K562 (cell line): ENCODE data around the gene TSC22D1. TPM values are rescaled to one million over a fixed set of nuclear protein-coding genes. Genes with fewer than 3 reads are reported as not detected.

ENCODE experiments used
- ATF7 ChIP-seq: fragments of 450-650 bp; IDR thresholded peaks from 2 replicates; pipeline ENCODE4 v1.7.1; 2014; ENCODE audit warnings: mild to moderate bottlenecking, moderate library complexity
- C11orf30 ChIP-seq: fragments of 450-650 bp; IDR thresholded peaks from 2 replicates; pipeline ENCODE4 v1.6.1; 2016; ENCODE audit warnings: low read depth, mild to moderate bottlenecking
- CREM ChIP-seq: IDR thresholded peaks from 2 replicates; pipeline ENCODE4 v1.6.1; 2014; ENCODE audit warnings: antibody characterized with exemption, low read depth
- NBN ChIP-seq: fragments of 450-650 bp; IDR thresholded peaks from 2 replicates; pipeline ENCODE4 v1.6.1; 2016; ENCODE audit warnings: low read depth, mild to moderate bottlenecking
- NEUROD1 ChIP-seq: fragments of 150-350 bp; IDR thresholded peaks from 2 replicates; pipeline ENCODE4 v1.6.1; 2014; ENCODE audit warnings: borderline replicate concordance, low read length, low read depth; ENCODE audit not compliant: partially characterized antibody
- PHF8 ChIP-seq: fragments of 200-600 bp; sonication (generic); IDR thresholded peaks from 2 replicates; pipeline ENCODE4 v1.6.1; 2012; ENCODE audit warnings: mixed run types, mild to moderate bottlenecking, inconsistent platforms, low read length, moderate library complexity, borderline replicate concordance
- POLR2AphosphoS2 ChIP-seq: IDR thresholded peaks from 2 replicates; pipeline ENCODE4 v1.6.1; 2012; ENCODE audit warnings: low read length, improper control_type of control experiment
- RB1 ChIP-seq: fragments of 450-650 bp; IDR thresholded peaks from 2 replicates; pipeline ENCODE4 v1.6.1; 2017; ENCODE audit warnings: low read depth, mild to moderate bottlenecking
- RFX5 ChIP-seq: IDR thresholded peaks from 2 replicates; pipeline ENCODE4 v1.6.1; 2011; ENCODE audit warnings: low read depth, mild to moderate bottlenecking, improper control_type of control experiment, low read length
- ZKSCAN3 ChIP-seq: fragments of 250-450 bp; sonication (Bioruptor Pico); IDR thresholded peaks from 2 replicates; pipeline ENCODE4 v1.4.0; 2020
- ZNF274 ChIP-seq: IDR thresholded peaks from 2 replicates; pipeline ENCODE4 v1.6.1; 2011; ENCODE audit warnings: low read depth, mild to moderate bottlenecking, low read length, moderate library complexity, borderline replicate concordance
- ZNF3 ChIP-seq: fragments of 250-450 bp; sonication (Bioruptor Pico); IDR thresholded peaks from 2 replicates; pipeline ENCODE4 v1.5.0; 2021; ENCODE audit warnings: mild to moderate bottlenecking, moderate library complexity
- polyA plus RNA-seq, 8 experiments: library from polyadenylated mRNA; depleted of rRNA in 4 of 8; stranded (reverse) in 5 of 8; unstranded in 3 of 8; fragments of >200 nt; fragmentation: Nextera tagmentation in 2 of 8; fragmentation: Illumina TruSeq in 1 of 8; extraction: Ambion mirVana in 2 of 8; extraction: Trizol in 1 of 8; gene quantifications; 2 replicates each; pipeline versions ENCODE4 v1.2.1 to v1.2.3, GENCODE V29; 2011 to 2014; ENCODE audit warnings: inconsistent platforms in 1 of 8, missing spikeins in 1 of 8
- total RNA-seq, 7 experiments: library from RNA; depleted of rRNA in 6 of 7; stranded (reverse); fragments of >200 nt in 6 of 7; fragmentation: Illumina TruSeq in 2 of 7; extraction: Trizol in 2 of 7; gene quantifications; 2 replicates each; pipeline versions ENCODE4 v1.2.1 to v1.2.3, GENCODE V29; 2011 to 2021; ENCODE audit warnings: low replicate concordance in 1 of 7
- TF ChIP-seq, protein P1 (sequence below): fragments of 250-450 bp; sonication (Bioruptor Pico); IDR thresholded peaks from 2 replicates; pipeline ENCODE4 v1.5.0; 2020; ENCODE audit warnings: mild to moderate bottlenecking, borderline replicate concordance
- TF ChIP-seq, protein P2 (sequence below), 2 experiments: fragments of 450-650 bp in 1 of 2; IDR thresholded peaks; 2 replicates each; pipeline ENCODE4 v1.6.1; 2011 to 2017; ENCODE audit warnings: low read depth in 2 of 2, antibody characterized with exemption in 1 of 2, borderline replicate concordance in 1 of 2, low read length in 1 of 2, mild to moderate bottlenecking in 1 of 2, mixed read lengths in 1 of 2; ENCODE audit not compliant: control insufficient read depth in 1 of 2
- TF ChIP-seq, protein P3 (sequence below), 2 experiments: fragments of 450-650 bp; IDR thresholded peaks; 2 replicates each; pipeline ENCODE4 v1.6.1; 2016
- TF ChIP-seq, protein P4 (sequence below), 2 experiments: fragments of 200-800 bp in 1 of 2; sonication (Bioruptor generic) in 1 of 2; sonication (generic) in 1 of 2; formaldehyde crosslinking in 1 of 2; IDR thresholded peaks in 1 of 2; conservative IDR thresholded peaks in 1 of 2; 2 replicates each; pipeline versions ENCODE4 v1.5.0 to v1.6.1; 2016 to 2020; ENCODE audit warnings: missing compliant biosample characterization in 1 of 2, missing genetic modification characterization in 1 of 2, missing genetic modification reagents in 1 of 2
- TF ChIP-seq, protein P5 (sequence below): fragments of 450-650 bp; formaldehyde crosslinking; conservative IDR thresholded peaks from 2 replicates; pipeline ENCODE4 v1.4.0; 2022; ENCODE audit warnings: mild to moderate bottlenecking, missing genetic modification characterization
- TF ChIP-seq, protein P6 (sequence below): fragments of 250-450 bp; sonication (Bioruptor Pico); IDR thresholded peaks from 2 replicates; pipeline ENCODE4 v1.9.0; 2021; ENCODE audit warnings: mild to moderate bottlenecking

The TSC22D1 gene
- total and polyA plus RNA-seq, 9 of the 15 experiments (the other 6 are each of a cell fraction or from before 2014, with no cell fraction given): 2.6 to 19.8 (median 8.4) TPM

DNA sequence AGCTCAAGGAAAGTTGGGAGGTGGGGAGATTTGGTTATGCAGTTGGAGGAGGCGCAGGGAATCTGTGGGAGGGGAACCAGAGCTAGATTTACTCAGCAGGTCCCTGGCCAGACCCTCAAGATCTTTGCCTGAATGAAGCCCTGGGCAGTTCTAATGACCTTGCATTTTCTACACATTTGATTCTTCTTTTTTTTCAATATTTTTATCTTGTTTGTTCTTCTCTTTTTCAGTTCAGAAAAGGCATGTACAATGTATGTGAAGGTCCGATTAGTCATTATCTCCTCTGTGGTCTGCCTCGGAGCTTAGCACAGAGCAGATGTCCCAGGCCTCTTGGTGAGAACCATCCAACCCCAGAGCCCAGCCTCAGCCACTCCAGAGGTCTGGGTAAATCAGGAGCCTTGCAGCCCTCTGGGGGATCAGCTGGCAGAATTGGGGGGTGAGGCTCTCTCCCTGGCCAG, 178.3 kb downstream of the TSC22D1 start (continued):
- TF ChIP-seq, protein P1, sequence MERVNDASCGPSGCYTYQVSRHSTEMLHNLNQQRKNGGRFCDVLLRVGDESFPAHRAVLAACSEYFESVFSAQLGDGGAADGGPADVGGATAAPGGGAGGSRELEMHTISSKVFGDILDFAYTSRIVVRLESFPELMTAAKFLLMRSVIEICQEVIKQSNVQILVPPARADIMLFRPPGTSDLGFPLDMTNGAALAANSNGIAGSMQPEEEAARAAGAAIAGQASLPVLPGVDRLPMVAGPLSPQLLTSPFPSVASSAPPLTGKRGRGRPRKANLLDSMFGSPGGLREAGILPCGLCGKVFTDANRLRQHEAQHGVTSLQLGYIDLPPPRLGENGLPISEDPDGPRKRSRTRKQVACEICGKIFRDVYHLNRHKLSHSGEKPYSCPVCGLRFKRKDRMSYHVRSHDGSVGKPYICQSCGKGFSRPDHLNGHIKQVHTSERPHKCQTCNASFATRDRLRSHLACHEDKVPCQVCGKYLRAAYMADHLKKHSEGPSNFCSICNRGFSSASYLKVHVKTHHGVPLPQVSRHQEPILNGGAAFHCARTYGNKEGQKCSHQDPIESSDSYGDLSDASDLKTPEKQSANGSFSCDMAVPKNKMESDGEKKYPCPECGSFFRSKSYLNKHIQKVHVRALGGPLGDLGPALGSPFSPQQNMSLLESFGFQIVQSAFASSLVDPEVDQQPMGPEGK (CRISPR knock-in tag): no peak
- TF ChIP-seq, protein P2, sequence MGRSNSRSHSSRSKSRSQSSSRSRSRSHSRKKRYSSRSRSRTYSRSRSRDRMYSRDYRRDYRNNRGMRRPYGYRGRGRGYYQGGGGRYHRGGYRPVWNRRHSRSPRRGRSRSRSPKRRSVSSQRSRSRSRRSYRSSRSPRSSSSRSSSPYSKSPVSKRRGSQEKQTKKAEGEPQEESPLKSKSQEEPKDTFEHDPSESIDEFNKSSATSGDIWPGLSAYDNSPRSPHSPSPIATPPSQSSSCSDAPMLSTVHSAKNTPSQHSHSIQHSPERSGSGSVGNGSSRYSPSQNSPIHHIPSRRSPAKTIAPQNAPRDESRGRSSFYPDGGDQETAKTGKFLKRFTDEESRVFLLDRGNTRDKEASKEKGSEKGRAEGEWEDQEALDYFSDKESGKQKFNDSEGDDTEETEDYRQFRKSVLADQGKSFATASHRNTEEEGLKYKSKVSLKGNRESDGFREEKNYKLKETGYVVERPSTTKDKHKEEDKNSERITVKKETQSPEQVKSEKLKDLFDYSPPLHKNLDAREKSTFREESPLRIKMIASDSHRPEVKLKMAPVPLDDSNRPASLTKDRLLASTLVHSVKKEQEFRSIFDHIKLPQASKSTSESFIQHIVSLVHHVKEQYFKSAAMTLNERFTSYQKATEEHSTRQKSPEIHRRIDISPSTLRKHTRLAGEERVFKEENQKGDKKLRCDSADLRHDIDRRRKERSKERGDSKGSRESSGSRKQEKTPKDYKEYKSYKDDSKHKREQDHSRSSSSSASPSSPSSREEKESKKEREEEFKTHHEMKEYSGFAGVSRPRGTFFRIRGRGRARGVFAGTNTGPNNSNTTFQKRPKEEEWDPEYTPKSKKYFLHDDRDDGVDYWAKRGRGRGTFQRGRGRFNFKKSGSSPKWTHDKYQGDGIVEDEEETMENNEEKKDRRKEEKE (IDR thresholded peaks at IDR 0.05; ENCODE audit: borderline replicate concordance in 1 of 2, control insufficient read depth in 1 of 2, low read depth in 2 of 2, low read length in 1 of 2): no peak
- no peak for TF ChIP-seq ZKSCAN3 (CRISPR knock-in tag)
- TF ChIP-seq, protein P3, sequence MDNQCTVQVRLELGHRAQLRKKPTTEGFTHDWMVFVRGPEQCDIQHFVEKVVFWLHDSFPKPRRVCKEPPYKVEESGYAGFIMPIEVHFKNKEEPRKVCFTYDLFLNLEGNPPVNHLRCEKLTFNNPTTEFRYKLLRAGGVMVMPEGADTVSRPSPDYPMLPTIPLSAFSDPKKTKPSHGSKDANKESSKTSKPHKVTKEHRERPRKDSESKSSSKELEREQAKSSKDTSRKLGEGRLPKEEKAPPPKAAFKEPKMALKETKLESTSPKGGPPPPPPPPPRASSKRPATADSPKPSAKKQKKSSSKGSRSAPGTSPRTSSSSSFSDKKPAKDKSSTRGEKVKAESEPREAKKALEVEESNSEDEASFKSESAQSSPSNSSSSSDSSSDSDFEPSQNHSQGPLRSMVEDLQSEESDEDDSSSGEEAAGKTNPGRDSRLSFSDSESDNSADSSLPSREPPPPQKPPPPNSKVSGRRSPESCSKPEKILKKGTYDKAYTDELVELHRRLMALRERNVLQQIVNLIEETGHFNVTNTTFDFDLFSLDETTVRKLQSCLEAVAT (IDR thresholded peaks at IDR 0.05): peak in 1 of 2 experiments; percentile 73; a peak in 2 of 4 replicates
- no peak for TF ChIP-seq RFX5
- 0 out of 2 replicates have a peak, but pooled peaks have one; percentile 9 for TF ChIP-seq CREM
- peak; percentile 88 for TF ChIP-seq C11orf30
- TF ChIP-seq, protein P4, sequence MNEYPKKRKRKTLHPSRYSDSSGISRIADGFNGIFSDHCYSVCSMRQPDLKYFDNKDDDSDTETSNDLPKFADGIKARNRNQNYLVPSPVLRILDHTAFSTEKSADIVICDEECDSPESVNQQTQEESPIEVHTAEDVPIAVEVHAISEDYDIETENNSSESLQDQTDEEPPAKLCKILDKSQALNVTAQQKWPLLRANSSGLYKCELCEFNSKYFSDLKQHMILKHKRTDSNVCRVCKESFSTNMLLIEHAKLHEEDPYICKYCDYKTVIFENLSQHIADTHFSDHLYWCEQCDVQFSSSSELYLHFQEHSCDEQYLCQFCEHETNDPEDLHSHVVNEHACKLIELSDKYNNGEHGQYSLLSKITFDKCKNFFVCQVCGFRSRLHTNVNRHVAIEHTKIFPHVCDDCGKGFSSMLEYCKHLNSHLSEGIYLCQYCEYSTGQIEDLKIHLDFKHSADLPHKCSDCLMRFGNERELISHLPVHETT (CRISPR knock-in tag; conservative IDR thresholded peaks at IDR 0.05 in 1 of 2, IDR thresholded peaks at IDR 0.05 in 1 of 2): 0 out of 4 replicates have a peak, but pooled peaks of 1 of the 2 experiments have one; percentile 32
- TF ChIP-seq NBN: 0 out of 2 replicates have a peak, but pooled peaks have one; percentile 66
- 0 out of 2 replicates have a peak, but pooled peaks have one; percentile 22 for TF ChIP-seq RB1
- TF ChIP-seq, protein P5, sequence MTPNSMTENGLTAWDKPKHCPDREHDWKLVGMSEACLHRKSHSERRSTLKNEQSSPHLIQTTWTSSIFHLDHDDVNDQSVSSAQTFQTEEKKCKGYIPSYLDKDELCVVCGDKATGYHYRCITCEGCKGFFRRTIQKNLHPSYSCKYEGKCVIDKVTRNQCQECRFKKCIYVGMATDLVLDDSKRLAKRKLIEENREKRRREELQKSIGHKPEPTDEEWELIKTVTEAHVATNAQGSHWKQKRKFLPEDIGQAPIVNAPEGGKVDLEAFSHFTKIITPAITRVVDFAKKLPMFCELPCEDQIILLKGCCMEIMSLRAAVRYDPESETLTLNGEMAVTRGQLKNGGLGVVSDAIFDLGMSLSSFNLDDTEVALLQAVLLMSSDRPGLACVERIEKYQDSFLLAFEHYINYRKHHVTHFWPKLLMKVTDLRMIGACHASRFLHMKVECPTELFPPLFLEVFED (CRISPR knock-in tag): no peak
- TF ChIP-seq NEUROD1: peak; percentile 62
- TF ChIP-seq POLR2AphosphoS2: no peak
- no peak for TF ChIP-seq ATF7
- no peak for TF ChIP-seq PHF8
- peak; percentile 43; the same call in 1 of the 2 replicates for TF ChIP-seq ZNF274
- TF ChIP-seq, protein P6, sequence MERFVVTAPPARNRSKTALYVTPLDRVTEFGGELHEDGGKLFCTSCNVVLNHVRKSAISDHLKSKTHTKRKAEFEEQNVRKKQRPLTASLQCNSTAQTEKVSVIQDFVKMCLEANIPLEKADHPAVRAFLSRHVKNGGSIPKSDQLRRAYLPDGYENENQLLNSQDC: no peak
- TF ChIP-seq ZNF3 (CRISPR knock-in tag): no peak
